ENCODE data around the gene PTPRM. TPM values are rescaled to one million over a fixed set of nuclear protein-coding genes. Genes with fewer than 3 reads are reported as not detected.

PTPRM gene
- polyA plus RNA-seq, 3 donors, result 0.04 to 2.1 (median 0.66) TPM

- H3K4me2 ChIP-seq (replicated peaks; ENCODE audit: extremely low read depth, low read length, poor library complexity, severe bottlenecking), result no peak overlapping the region
- H3K36me3 ChIP-seq (replicated peaks in 1 of 2; ENCODE audit: control insufficient read depth in 1 of 2, insufficient read depth in 2 of 2, low read length in 2 of 2), result no peaks in the 10 kb centered on the region
- H3K27me3 ChIP-seq (ENCODE audit: control insufficient read depth in 2 of 2, insufficient read depth in 2 of 2, low read length in 2 of 2), result peaks cover 7 to 13% of the 10 kb centered on the region in 2 donors
- no peaks in the 10 kb centered on the region for H3K9me3 ChIP-seq (replicated peaks in 1 of 2; ENCODE audit: control insufficient read depth in 1 of 2, insufficient read depth in 1 of 2, low read length in 2 of 2)
- H3K4me3 Mint-ChIP-seq, result no peak overlapping the region
- no peaks in the 10 kb centered on the region for H4K20me1 ChIP-seq (ENCODE audit: insufficient read depth, low read length)
- intact Hi-C loops (cut with micrococcal nuclease), result no loop called here
- no CpG with 5 or more reads among the region's 5 CpGs for WGBS (ENCODE audit: insufficient coverage)
- H3K27ac ChIP-seq (ENCODE audit: low read depth in 1 of 2, low read length in 2 of 2), result no peak overlapping the region
- no peak overlapping the region for H3K4me3 ChIP-seq (replicated peaks in 1 of 3; ENCODE audit: low read depth in 2 of 3, low read length in 3 of 3)
- H3K9ac ChIP-seq (ENCODE audit: insufficient read depth, low read length, poor library complexity, severe bottlenecking), result no peak overlapping the region
- no peaks in the 10 kb centered on the region for H3K36me3 Mint-ChIP-seq
- H3K4me1 ChIP-seq (ENCODE audit: control insufficient read depth in 1 of 2, insufficient read depth in 2 of 2, low read length in 2 of 2), result no peaks in the 10 kb centered on the region
- peaks cover under 1 to 51% (median 11%) of the 10 kb centered on the region in 3 donors for H3K27me3 Mint-ChIP-seq (ENCODE audit: low read depth in 3 of 3)
- TF ChIP-seq, protein P1, sequence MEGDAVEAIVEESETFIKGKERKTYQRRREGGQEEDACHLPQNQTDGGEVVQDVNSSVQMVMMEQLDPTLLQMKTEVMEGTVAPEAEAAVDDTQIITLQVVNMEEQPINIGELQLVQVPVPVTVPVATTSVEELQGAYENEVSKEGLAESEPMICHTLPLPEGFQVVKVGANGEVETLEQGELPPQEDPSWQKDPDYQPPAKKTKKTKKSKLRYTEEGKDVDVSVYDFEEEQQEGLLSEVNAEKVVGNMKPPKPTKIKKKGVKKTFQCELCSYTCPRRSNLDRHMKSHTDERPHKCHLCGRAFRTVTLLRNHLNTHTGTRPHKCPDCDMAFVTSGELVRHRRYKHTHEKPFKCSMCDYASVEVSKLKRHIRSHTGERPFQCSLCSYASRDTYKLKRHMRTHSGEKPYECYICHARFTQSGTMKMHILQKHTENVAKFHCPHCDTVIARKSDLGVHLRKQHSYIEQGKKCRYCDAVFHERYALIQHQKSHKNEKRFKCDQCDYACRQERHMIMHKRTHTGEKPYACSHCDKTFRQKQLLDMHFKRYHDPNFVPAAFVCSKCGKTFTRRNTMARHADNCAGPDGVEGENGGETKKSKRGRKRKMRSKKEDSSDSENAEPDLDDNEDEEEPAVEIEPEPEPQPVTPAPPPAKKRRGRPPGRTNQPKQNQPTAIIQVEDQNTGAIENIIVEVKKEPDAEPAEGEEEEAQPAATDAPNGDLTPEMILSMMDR (IDR thresholded peaks at IDR 0.05), result no peak
- DNase-seq, result no peak
- no peaks in the 10 kb centered on the region for H3K9me3 Mint-ChIP-seq
- H2AFZ ChIP-seq (ENCODE audit: insufficient read depth, low read depth, low read length, poor library complexity, severe bottlenecking), result no peak overlapping the region
- no peaks in the 10 kb centered on the region for H3K79me2 ChIP-seq (ENCODE audit: insufficient read depth, low read length)
- peaks cover 2% of the 10 kb centered on the region for H3K4me1 Mint-ChIP-seq
- H3K27ac Mint-ChIP-seq, result no peak overlapping the region
These were observed 483.7 kb downstream of the PTPRM start for GRCh38 chr18:8050616-8051329.

DNA sequence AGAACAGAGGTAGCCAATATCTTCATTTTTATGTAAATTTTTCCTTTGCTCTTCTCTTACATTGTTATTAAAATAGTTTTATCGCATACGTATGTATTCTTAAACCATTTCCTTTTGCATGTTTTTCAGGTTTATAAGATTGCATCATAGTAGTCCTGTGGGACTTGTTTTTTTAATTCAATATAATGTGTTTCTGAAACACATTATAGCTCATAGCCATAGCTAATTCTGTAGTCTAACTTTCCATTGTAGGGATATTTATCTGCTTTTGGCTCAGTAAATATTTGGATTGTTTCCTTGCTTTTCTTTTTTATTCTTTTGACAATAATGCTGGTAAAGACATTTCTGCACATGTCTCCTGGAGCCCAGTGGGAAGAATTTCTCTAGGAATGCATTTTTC is 484.3 kb downstream of the PTPRM start:
- Histone ChIP-seq H3K4me2 (replicated peaks; ENCODE audit: extremely low read depth, low read length, poor library complexity, severe bottlenecking) (no peak overlapping the region), H3K36me3 (replicated peaks in 1 of 2; ENCODE audit: control insufficient read depth in 1 of 2, insufficient read depth in 2 of 2, low read length in 2 of 2) (no peaks in the 10 kb centered on the region), H3K27ac (ENCODE audit: low read depth in 1 of 2, low read length in 2 of 2) (no peak overlapping the region), H3K79me2 (ENCODE audit: insufficient read depth, low read length) (no peaks in the 10 kb centered on the region), H2AFZ (ENCODE audit: insufficient read depth, low read depth, low read length, poor library complexity, severe bottlenecking) (no peak overlapping the region), H3K27me3 (ENCODE audit: control insufficient read depth in 2 of 2, insufficient read depth in 2 of 2, low read length in 2 of 2) (peaks cover 7 to 14% of the 10 kb centered on the region in 2 donors), H3K4me1 (ENCODE audit: control insufficient read depth in 1 of 2, insufficient read depth in 2 of 2, low read length in 2 of 2) (no peaks in the 10 kb centered on the region), H3K9ac (ENCODE audit: insufficient read depth, low read length, poor library complexity, severe bottlenecking) (no peak overlapping the region), H3K9me3 (replicated peaks in 1 of 2; ENCODE audit: control insufficient read depth in 1 of 2, insufficient read depth in 1 of 2, low read length in 2 of 2) (no peaks in the 10 kb centered on the region), H4K20me1 (ENCODE audit: insufficient read depth, low read length) (no peaks in the 10 kb centered on the region), H3K4me3 (replicated peaks in 1 of 3; ENCODE audit: low read depth in 2 of 3, low read length in 3 of 3) (no peak overlapping the region)
- Mint-ChIP-seq H3K4me3 (peak overlapping the region in 1 of 2 donors; percentile 14), H3K27me3 (ENCODE audit: low read depth in 3 of 3) (peaks cover 0 to 53% (median 11%) of the 10 kb centered on the region in 3 donors), H3K36me3 (no peaks in the 10 kb centered on the region), H3K4me1 (peaks cover 2% of the 10 kb centered on the region), H3K9me3 (no peaks in the 10 kb centered on the region), H3K27ac (no peak overlapping the region)
- WGBS (ENCODE audit: insufficient coverage), result no CpG with 5 or more reads among the region's 2 CpGs
- intact Hi-C loops (cut with micrococcal nuclease), result no loop called here
- TF ChIP-seq, protein P1 (IDR thresholded peaks at IDR 0.05), result no peak
- DNase-seq, result no peak
